HCT116 (cell line): ENCODE data around the gene TNRC6B. TPM values are rescaled to one million over a fixed set of nuclear protein-coding genes. Genes with fewer than 3 reads are reported as not detected.

ENCODE experiments used
- ATAC-seq: fragments of 200-7000 bp; cut with Tn5 transposase; 2 replicates; pipeline ENCODE4 v1.9.1; 2020; ENCODE audit warnings: mild to moderate bottlenecking, moderate library complexity
- BruUV-seq: library from RNA; stranded (reverse); fragments of 400-500 nt; replicated peaks from 2 replicates; lab custom pipeline; 2021; lab: Mats Ljungman, UMichigan
- CTCF ChIA-PET: fragments of 300-600 bp; sonication (Branson Sonifier 250); formaldehyde crosslinking; loops from one replicate; lab custom pipeline; 2021; ENCODE audit warnings: antibody characterized with exemption; lab: Charles Lee
- POLR2A ChIA-PET: fragments of 300-600, 350-600 bp; sonication (Branson Sonifier 250); formaldehyde crosslinking; loops from one replicate; lab custom pipeline; 2021; ENCODE audit warnings: antibody characterized with exemption; lab: Charles Lee
- RAD21 ChIA-PET, 2 experiments: fragments of 300-600 bp; sonication (Branson Sonifier 250); formaldehyde crosslinking; loops; one replicate each; lab custom pipeline; 2023; ENCODE audit warnings: low total read pairs in 2 of 2; ENCODE audit not compliant: uncharacterized antibody in 2 of 2, unreplicated experiment in 2 of 2, low non-redundant PET in 1 of 2; lab: Charles Lee
- DNase-seq: peaks from one replicate; pipeline ENCODE4 v3.0.0-alpha.2; 2010; ENCODE audit warnings: low read depth, low spot score
- H2AFZ ChIP-seq: fragments of 200-600 bp; shearing (Covaris generic), sonication (generic); 2 replicates; pipeline ENCODE4 v1.6.1; 2017; ENCODE audit warnings: low read depth, mixed run types, mixed read lengths, antibody characterized with exemption, low read length; ENCODE audit not compliant: poor library complexity, severe bottlenecking
- H3K27ac ChIP-seq: 2 replicates; pipeline ENCODE4 v1.5.1; 2012; ENCODE audit warnings: low read depth, low read length
- H3K27me3 ChIP-seq: fragments of 200-600 bp; sonication (generic); 2 replicates; pipeline ENCODE4 v1.6.1; 2016; ENCODE audit warnings: mixed run types, low read length, mixed read lengths; ENCODE audit not compliant: insufficient read depth
- H3K36me3 ChIP-seq, 2 experiments: fragments of 200-500 bp in 1 of 2; fragments of 200-600 bp in 1 of 2; sonication (Bioruptor generic) in 1 of 2; sonication (generic) in 1 of 2; 2 replicates each; pipeline versions ENCODE4 v1.5.1 to v1.6.1; 2014 to 2016; ENCODE audit warnings: low read length in 2 of 2, inconsistent platforms in 1 of 2, mixed read lengths in 1 of 2, mixed run types in 1 of 2; ENCODE audit not compliant: insufficient read depth in 2 of 2, control insufficient read depth in 1 of 2
- H3K4me1 ChIP-seq, 2 experiments: fragments of 200-600 bp in 1 of 2; sonication (generic) in 1 of 2; 2 replicates each; pipeline versions ENCODE4 v1.5.1 to v1.6.1; 2012 to 2017; ENCODE audit warnings: low read length in 2 of 2, inconsistent platforms in 1 of 2, mild to moderate bottlenecking in 1 of 2, mixed read lengths in 1 of 2, mixed run types in 1 of 2, moderate library complexity in 1 of 2; ENCODE audit not compliant: insufficient read depth in 2 of 2, control insufficient read depth in 1 of 2
- H3K4me2 ChIP-seq: fragments of 200-600 bp; sonication (generic); 2 replicates; pipeline ENCODE4 v1.6.1; 2017; ENCODE audit warnings: mixed run types, low read length, mixed read lengths
- H3K4me3 ChIP-seq, 2 experiments: fragments of 200-600 bp in 1 of 2; sonication (generic) in 1 of 2; replicated peaks in 1 of 2; 2 replicates each; pipeline ENCODE4 v1.5.1; 2011 to 2016; ENCODE audit warnings: low read length in 2 of 2, control low read depth in 1 of 2, low read depth in 1 of 2, mild to moderate bottlenecking in 1 of 2, mixed read lengths in 1 of 2, mixed run types in 1 of 2
- H3K79me2 ChIP-seq: fragments of 200-600 bp; sonication (generic); 2 replicates; pipeline ENCODE4 v1.6.1; 2017; ENCODE audit warnings: mild to moderate bottlenecking, mixed run types, low read length, moderate library complexity, mixed read lengths; ENCODE audit not compliant: insufficient read depth
- H3K9ac ChIP-seq: fragments of 200-600 bp; sonication (generic); 2 replicates; pipeline ENCODE4 v1.6.1; 2016; ENCODE audit warnings: low read length, mixed read lengths
- H3K9me2 ChIP-seq: fragments of 200-600 bp; sonication (generic), shearing (Covaris generic); 2 replicates; pipeline ENCODE4 v1.6.1; 2017; ENCODE audit warnings: mixed run types, mild to moderate bottlenecking, moderate library complexity; ENCODE audit not compliant: insufficient read depth
- H3K9me3 ChIP-seq, 2 experiments: fragments of 200-500 bp in 1 of 2; fragments of 200-600 bp in 1 of 2; sonication (Bioruptor generic) in 1 of 2; sonication (generic) in 1 of 2; 2 replicates each; pipeline ENCODE4 v1.6.1; 2014 to 2017; ENCODE audit warnings: low read length in 2 of 2, mixed read lengths in 2 of 2, inconsistent platforms in 1 of 2, low read depth in 1 of 2, mild to moderate bottlenecking in 1 of 2, mixed run types in 1 of 2, moderate library complexity in 1 of 2; ENCODE audit not compliant: control insufficient read depth in 1 of 2, insufficient read depth in 1 of 2
- H4K20me1 ChIP-seq: fragments of 200-600 bp; sonication (generic), shearing (Covaris generic); 2 replicates; pipeline ENCODE4 v1.6.1; 2017; ENCODE audit warnings: mixed run types, mild to moderate bottlenecking, moderate library complexity; ENCODE audit not compliant: insufficient read depth
- CBX3 ChIP-seq: IDR thresholded peaks from 2 replicates; pipeline ENCODE4 v1.6.1; 2012; ENCODE audit warnings: low read depth
- CEBPB ChIP-seq: IDR thresholded peaks from 2 replicates; pipeline ENCODE4 v1.6.1; 2012; ENCODE audit warnings: low read depth
- EGR1 ChIP-seq: IDR thresholded peaks from 2 replicates; pipeline ENCODE4 v1.6.1; 2012; ENCODE audit warnings: low read depth
- ELF1 ChIP-seq: IDR thresholded peaks from 2 replicates; pipeline ENCODE4 v1.6.1; 2012; ENCODE audit warnings: low read depth, borderline replicate concordance
- EZH2 ChIP-seq: fragments of 200-600 bp; sonication (generic); IDR thresholded peaks from 2 replicates; pipeline ENCODE4 v1.6.1; 2017; ENCODE audit warnings: antibody characterized with exemption, mixed run types
- EZH2phosphoT487 ChIP-seq: fragments of 200-600 bp; IDR thresholded peaks from 2 replicates; pipeline ENCODE4 v1.6.1; 2018; ENCODE audit warnings: antibody characterized with exemption, borderline replicate concordance
- FOSL1 ChIP-seq: IDR thresholded peaks from 2 replicates; pipeline ENCODE4 v1.6.1; 2012; ENCODE audit warnings: low read depth
- POLR2A ChIP-seq: IDR thresholded peaks from 2 replicates; pipeline ENCODE4 v1.7.0; 2011; ENCODE audit warnings: borderline replicate concordance; ENCODE audit not compliant: insufficient read depth, insufficient read length; ENCODE audit errors: extremely low read depth
- POLR2AphosphoS5 ChIP-seq: IDR thresholded peaks from 2 replicates; pipeline ENCODE4 v1.6.1; 2011; ENCODE audit warnings: mild to moderate bottlenecking, low read depth, low read length, moderate library complexity
- RAD21 ChIP-seq: IDR thresholded peaks from 2 replicates; pipeline ENCODE4 v1.6.1; 2012; ENCODE audit warnings: low read depth, mild to moderate bottlenecking
- SIN3A ChIP-seq: IDR thresholded peaks from 2 replicates; pipeline ENCODE4 v1.6.1; 2012; ENCODE audit warnings: low read depth
- SP1 ChIP-seq: IDR thresholded peaks from 2 replicates; pipeline ENCODE4 v1.6.1; 2012; ENCODE audit warnings: low read depth
- SRF ChIP-seq: IDR thresholded peaks from 2 replicates; pipeline ENCODE4 v1.6.1; 2012; ENCODE audit warnings: low read depth
- YY1 ChIP-seq: IDR thresholded peaks from 2 replicates; pipeline ENCODE4 v1.6.1; 2011; ENCODE audit warnings: low read length, low read depth, moderate library complexity, mild to moderate bottlenecking; ENCODE audit not compliant: insufficient replicate concordance; ENCODE audit errors: extremely low read depth
- ZNF274 ChIP-seq: fragments of 200-500 bp; sonication (Bioruptor generic); IDR thresholded peaks from 2 replicates; pipeline ENCODE4 v1.6.1; 2014; ENCODE audit warnings: mild to moderate bottlenecking, low read depth, low read length, inconsistent platforms
- intact Hi-C: fragments of 100-400 bp; cut with micrococcal nuclease; formaldehyde crosslinking; loops from 2 replicates; pipeline ENCODE4 v1.10.0; 2022
- total RNA-seq: library from RNA; stranded (reverse); gene quantifications from one replicate; pipeline ENCODE4 v1.2.1, GENCODE V29; 2021; ENCODE audit not compliant: unreplicated experiment
- TF ChIP-seq, protein P1 (sequence below): IDR thresholded peaks from 2 replicates; pipeline ENCODE4 v1.6.1; 2012; ENCODE audit warnings: low read depth
- TF ChIP-seq, protein P2 (sequence below), 3 experiments: fragments of 200-600 bp in 1 of 3; sonication (generic) in 1 of 3; IDR thresholded peaks in 2 of 3; conservative IDR thresholded peaks in 1 of 3; 2 replicates each; pipeline ENCODE4 v1.5.1; 2012 to 2017; ENCODE audit warnings: low read depth in 2 of 3, low read length in 2 of 3, antibody characterized with exemption in 1 of 3, borderline replicate concordance in 1 of 3, control low read depth in 1 of 3, mild to moderate bottlenecking in 1 of 3, mixed read lengths in 1 of 3, mixed run types in 1 of 3, moderate library complexity in 1 of 3; ENCODE audit not compliant: insufficient read depth in 1 of 3
- TF ChIP-seq, protein P3 (sequence below): IDR thresholded peaks from 2 replicates; pipeline ENCODE4 v1.6.1; 2011; ENCODE audit warnings: mild to moderate bottlenecking, low read length, moderate library complexity; ENCODE audit not compliant: insufficient replicate concordance; ENCODE audit errors: extremely low read depth
- TF ChIP-seq, protein P4 (sequence below): IDR thresholded peaks from 2 replicates; pipeline ENCODE4 v1.6.1; 2012
- TF ChIP-seq, protein P5 (sequence below): IDR thresholded peaks from 2 replicates; pipeline ENCODE4 v1.6.1; 2012

The TNRC6B gene
- total RNA-seq, 1 experiment from 2014 or later = 29.8 TPM

DNA sequence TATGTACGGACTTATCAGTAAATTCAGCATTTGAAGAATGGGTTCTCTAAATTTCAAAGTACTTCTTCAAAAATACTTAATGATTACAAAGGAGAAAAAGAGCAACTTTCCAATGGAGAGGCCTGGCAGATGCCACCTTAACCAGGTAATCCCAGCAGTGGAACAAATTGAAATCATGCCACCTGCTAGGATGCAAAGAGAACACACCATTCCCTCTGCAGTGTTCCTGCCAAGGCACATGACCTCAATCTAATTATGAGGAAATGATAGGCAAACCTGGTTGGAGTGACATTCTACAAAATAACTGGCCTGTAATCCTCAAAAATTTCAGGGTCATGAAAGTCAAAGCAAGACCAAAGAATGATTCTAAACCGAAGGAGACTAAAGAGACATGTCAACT lies 21.5 kb downstream of the TNRC6B start:
- Histone ChIP-seq H3K4me1 (peaks cover 5 to 8% of the 10 kb centered on the region in 2 experiments; a peak in 3 of 4 replicates), H3K27ac (no peak overlapping the region), H3K36me3 (no peaks in the 10 kb centered on the region), H4K20me1 (no peaks in the 10 kb centered on the region; the same call in 1 of the 2 replicates), H3K4me2 (no peak overlapping the region), H3K9me2 (no peaks in the 10 kb centered on the region), H2AFZ (no peak overlapping the region), H3K79me2 (peaks cover 53% of the 10 kb centered on the region), H3K27me3 (no peaks in the 10 kb centered on the region), H3K9ac (no peak overlapping the region), H3K4me3 (no peak overlapping the region), H3K9me3 (no peaks in the 10 kb centered on the region)
- ATAC-seq = no peak
- ChIA-PET CTCF (no interaction called here), RAD21 (no interaction called here), POLR2A (no interaction called here)
- TF ChIP-seq FOSL1 (no peak), RAD21 (no peak), POLR2A (no peak), EZH2 (no peak), CEBPB (no peak), ZNF274 (no peak), ELF1 (no peak), SIN3A (no peak), SRF (no peak), YY1 (no peak), EGR1 (no peak), SP1 (no peak), CBX3 (no peak), EZH2phosphoT487 (no peak), POLR2AphosphoS5 (no peak)
- TF ChIP-seq, protein P1, sequence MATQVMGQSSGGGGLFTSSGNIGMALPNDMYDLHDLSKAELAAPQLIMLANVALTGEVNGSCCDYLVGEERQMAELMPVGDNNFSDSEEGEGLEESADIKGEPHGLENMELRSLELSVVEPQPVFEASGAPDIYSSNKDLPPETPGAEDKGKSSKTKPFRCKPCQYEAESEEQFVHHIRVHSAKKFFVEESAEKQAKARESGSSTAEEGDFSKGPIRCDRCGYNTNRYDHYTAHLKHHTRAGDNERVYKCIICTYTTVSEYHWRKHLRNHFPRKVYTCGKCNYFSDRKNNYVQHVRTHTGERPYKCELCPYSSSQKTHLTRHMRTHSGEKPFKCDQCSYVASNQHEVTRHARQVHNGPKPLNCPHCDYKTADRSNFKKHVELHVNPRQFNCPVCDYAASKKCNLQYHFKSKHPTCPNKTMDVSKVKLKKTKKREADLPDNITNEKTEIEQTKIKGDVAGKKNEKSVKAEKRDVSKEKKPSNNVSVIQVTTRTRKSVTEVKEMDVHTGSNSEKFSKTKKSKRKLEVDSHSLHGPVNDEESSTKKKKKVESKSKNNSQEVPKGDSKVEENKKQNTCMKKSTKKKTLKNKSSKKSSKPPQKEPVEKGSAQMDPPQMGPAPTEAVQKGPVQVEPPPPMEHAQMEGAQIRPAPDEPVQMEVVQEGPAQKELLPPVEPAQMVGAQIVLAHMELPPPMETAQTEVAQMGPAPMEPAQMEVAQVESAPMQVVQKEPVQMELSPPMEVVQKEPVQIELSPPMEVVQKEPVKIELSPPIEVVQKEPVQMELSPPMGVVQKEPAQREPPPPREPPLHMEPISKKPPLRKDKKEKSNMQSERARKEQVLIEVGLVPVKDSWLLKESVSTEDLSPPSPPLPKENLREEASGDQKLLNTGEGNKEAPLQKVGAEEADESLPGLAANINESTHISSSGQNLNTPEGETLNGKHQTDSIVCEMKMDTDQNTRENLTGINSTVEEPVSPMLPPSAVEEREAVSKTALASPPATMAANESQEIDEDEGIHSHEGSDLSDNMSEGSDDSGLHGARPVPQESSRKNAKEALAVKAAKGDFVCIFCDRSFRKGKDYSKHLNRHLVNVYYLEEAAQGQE = no peak
- TF ChIP-seq, protein P2, sequence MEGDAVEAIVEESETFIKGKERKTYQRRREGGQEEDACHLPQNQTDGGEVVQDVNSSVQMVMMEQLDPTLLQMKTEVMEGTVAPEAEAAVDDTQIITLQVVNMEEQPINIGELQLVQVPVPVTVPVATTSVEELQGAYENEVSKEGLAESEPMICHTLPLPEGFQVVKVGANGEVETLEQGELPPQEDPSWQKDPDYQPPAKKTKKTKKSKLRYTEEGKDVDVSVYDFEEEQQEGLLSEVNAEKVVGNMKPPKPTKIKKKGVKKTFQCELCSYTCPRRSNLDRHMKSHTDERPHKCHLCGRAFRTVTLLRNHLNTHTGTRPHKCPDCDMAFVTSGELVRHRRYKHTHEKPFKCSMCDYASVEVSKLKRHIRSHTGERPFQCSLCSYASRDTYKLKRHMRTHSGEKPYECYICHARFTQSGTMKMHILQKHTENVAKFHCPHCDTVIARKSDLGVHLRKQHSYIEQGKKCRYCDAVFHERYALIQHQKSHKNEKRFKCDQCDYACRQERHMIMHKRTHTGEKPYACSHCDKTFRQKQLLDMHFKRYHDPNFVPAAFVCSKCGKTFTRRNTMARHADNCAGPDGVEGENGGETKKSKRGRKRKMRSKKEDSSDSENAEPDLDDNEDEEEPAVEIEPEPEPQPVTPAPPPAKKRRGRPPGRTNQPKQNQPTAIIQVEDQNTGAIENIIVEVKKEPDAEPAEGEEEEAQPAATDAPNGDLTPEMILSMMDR (IDR thresholded peaks at IDR 0.05 in 2 of 3, conservative IDR thresholded peaks at IDR 0.05 in 1 of 3; ENCODE audit: borderline replicate concordance in 1 of 3, insufficient read depth in 1 of 3, low read depth in 2 of 3, low read length in 2 of 3) = no peak
- TF ChIP-seq, protein P3, sequence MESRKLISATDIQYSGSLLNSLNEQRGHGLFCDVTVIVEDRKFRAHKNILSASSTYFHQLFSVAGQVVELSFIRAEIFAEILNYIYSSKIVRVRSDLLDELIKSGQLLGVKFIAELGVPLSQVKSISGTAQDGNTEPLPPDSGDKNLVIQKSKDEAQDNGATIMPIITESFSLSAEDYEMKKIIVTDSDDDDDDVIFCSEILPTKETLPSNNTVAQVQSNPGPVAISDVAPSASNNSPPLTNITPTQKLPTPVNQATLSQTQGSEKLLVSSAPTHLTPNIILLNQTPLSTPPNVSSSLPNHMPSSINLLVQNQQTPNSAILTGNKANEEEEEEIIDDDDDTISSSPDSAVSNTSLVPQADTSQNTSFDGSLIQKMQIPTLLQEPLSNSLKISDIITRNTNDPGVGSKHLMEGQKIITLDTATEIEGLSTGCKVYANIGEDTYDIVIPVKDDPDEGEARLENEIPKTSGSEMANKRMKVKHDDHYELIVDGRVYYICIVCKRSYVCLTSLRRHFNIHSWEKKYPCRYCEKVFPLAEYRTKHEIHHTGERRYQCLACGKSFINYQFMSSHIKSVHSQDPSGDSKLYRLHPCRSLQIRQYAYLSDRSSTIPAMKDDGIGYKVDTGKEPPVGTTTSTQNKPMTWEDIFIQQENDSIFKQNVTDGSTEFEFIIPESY = no peak
- TF ChIP-seq, protein P4, sequence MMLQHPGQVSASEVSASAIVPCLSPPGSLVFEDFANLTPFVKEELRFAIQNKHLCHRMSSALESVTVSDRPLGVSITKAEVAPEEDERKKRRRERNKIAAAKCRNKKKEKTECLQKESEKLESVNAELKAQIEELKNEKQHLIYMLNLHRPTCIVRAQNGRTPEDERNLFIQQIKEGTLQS = no peak
- TF ChIP-seq, protein P5, sequence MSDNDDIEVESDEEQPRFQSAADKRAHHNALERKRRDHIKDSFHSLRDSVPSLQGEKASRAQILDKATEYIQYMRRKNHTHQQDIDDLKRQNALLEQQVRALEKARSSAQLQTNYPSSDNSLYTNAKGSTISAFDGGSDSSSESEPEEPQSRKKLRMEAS = no peak
- intact Hi-C loops = no loop called here
- DNase-seq = no peak
- BruUV-seq = no TSS peak
